ENCODE data around the gene CHIT1. TPM values are rescaled to one million over a fixed set of nuclear protein-coding genes. Genes with fewer than 3 reads are reported as not detected.
A peak's percentile ranks its signal among the peaks of the same experiment; 100 is the strongest.

Gene CHIT1
- total RNA-seq, 4 donors from 2014 or later = 0.07 to 0.77 TPM; not detected in 2

- H3K9me3 ChIP-seq = no peaks in the 10 kb centered on the region
- H3K4me3 ChIP-seq = no peak overlapping the region
- H3K4me1 ChIP-seq = no peaks in the 10 kb centered on the region
- no peaks in the 10 kb centered on the region for H3K27me3 ChIP-seq
- no peak overlapping the region for H3K27ac ChIP-seq
- no peak for DNase-seq
- no peaks in the 10 kb centered on the region for H3K36me3 ChIP-seq
- TF ChIP-seq CTCF (IDR thresholded peaks at IDR 0.05) (peak; percentile 40 to 53 (median 49)), POLR2A (IDR thresholded peaks at IDR 0.05) (no peak)
- intact Hi-C loops (cut with DNase I; ENCODE audit: low total_unique reads) = no loop called here
Measured at GRCh38 chr1:203172184-203173010, 57.1 kb downstream of the CHIT1 start.

GRCh38 chr1:203171341-203172183, 57.9 kb downstream of the CHIT1 start:
- no peaks in the 10 kb centered on the region for H3K4me1 ChIP-seq
- TF ChIP-seq POLR2A (IDR thresholded peaks at IDR 0.05) (no peak), CTCF (IDR thresholded peaks at IDR 0.05) (no peak)
- no peaks in the 10 kb centered on the region for H3K27me3 ChIP-seq
- DNase-seq = no peak
- intact Hi-C loops (cut with DNase I; ENCODE audit: low total_unique reads) = no loop called here
- H3K36me3 ChIP-seq = no peaks in the 10 kb centered on the region
- H3K27ac ChIP-seq = no peak overlapping the region
- H3K4me3 ChIP-seq = no peak overlapping the region
- H3K9me3 ChIP-seq = no peaks in the 10 kb centered on the region

- H3K4me3 ChIP-seq = no peak overlapping the region
- DNase-seq = no peak
- intact Hi-C loops (cut with DNase I; ENCODE audit: low total_unique reads) = no loop called here
- no peaks in the 10 kb centered on the region for H3K4me1 ChIP-seq
- H3K27me3 ChIP-seq = no peaks in the 10 kb centered on the region
- no peaks in the 10 kb centered on the region for H3K36me3 ChIP-seq
- no peak overlapping the region for H3K27ac ChIP-seq
- TF ChIP-seq POLR2A (IDR thresholded peaks at IDR 0.05) = no peak
- TF ChIP-seq CTCF (IDR thresholded peaks at IDR 0.05) = no peak
- H3K9me3 ChIP-seq = no peaks in the 10 kb centered on the region
Measured at GRCh38 chr1:203170625-203171330, 58.7 kb downstream of the CHIT1 start.

- intact Hi-C loops (cut with DNase I; ENCODE audit: low total_unique reads) = no loop called here
- no peak for DNase-seq
- no peaks in the 10 kb centered on the region for H3K27me3 ChIP-seq
- no peaks in the 10 kb centered on the region for H3K9me3 ChIP-seq
- H3K27ac ChIP-seq = no peak overlapping the region
- H3K4me1 ChIP-seq = no peaks in the 10 kb centered on the region
- TF ChIP-seq CTCF (IDR thresholded peaks at IDR 0.05) (no peak), POLR2A (IDR thresholded peaks at IDR 0.05) (no peak)
- no peak overlapping the region for H3K4me3 ChIP-seq
- H3K36me3 ChIP-seq = no peaks in the 10 kb centered on the region
Measured at GRCh38 chr1:203169770-203170520, 59.5 kb downstream of the CHIT1 start.

All from uterus (tissue), 4 donors.